Tibial nerve (tissue), 4 donors: ENCODE data around the gene KCNQ1. TPM values are rescaled to one million over a fixed set of nuclear protein-coding genes. Genes with fewer than 3 reads are reported as not detected.

ENCODE experiments used
- DNase-seq, 2 donors: peaks; one replicate each; pipeline ENCODE4 v3.0.0-alpha.2; 2019; ENCODE audit warnings: low spot score in 2 of 2
- H3K27ac ChIP-seq, 4 donors: fragments of 200-600 bp; sonication (generic) in 3 of 4; one replicate each; pipeline ENCODE4 v1.5.1; 2017 to 2019; ENCODE audit warnings: mild to moderate bottlenecking in 1 of 4
- H3K27me3 ChIP-seq, 2 donors: fragments of 200-600 bp; sonication (generic) in 1 of 2; one replicate each; pipeline versions ENCODE4 v1.5.1 to v1.6.0; 2017 to 2019
- H3K36me3 ChIP-seq, 3 donors: fragments of 200-600 bp; sonication (generic); one replicate each; pipeline ENCODE4 v1.5.1; 2018 to 2019
- H3K4me1 ChIP-seq, 4 donors: fragments of 200-600 bp; sonication (generic) in 3 of 4; one replicate each; pipeline ENCODE4 v1.5.1; 2017 to 2019
- H3K4me3 ChIP-seq, 4 donors: fragments of 200-600 bp; sonication (generic) in 3 of 4; one replicate each; pipeline ENCODE4 v1.5.1; 2017 to 2019; ENCODE audit warnings: mild to moderate bottlenecking in 1 of 4, moderate library complexity in 1 of 4
- H3K9me3 ChIP-seq, 4 donors: fragments of 200-600 bp; sonication (generic) in 3 of 4; one replicate each; pipeline ENCODE4 v1.5.1; 2017 to 2019
- EP300 ChIP-seq, 2 donors: sonication (generic); formaldehyde crosslinking; IDR thresholded peaks; one replicate each; pipeline ENCODE4 v1.6.1; 2017; ENCODE audit warnings: antibody characterized with exemption in 2 of 2, mild to moderate bottlenecking in 1 of 2
- POLR2A ChIP-seq, 2 donors: fragments of 450-650 bp; IDR thresholded peaks; one replicate each; pipeline ENCODE4 v1.6.1; 2017; ENCODE audit warnings: antibody characterized with exemption in 2 of 2, mild to moderate bottlenecking in 2 of 2, moderate library complexity in 2 of 2
- WGBS, 2 donors: methylation state at CpG; one replicate each; pipeline ENCODE4 v1.1.5; 2018; 5-methylcytosine and 5-hydroxymethylcytosine counted together
- total RNA-seq, 4 donors: library from RNA; depleted of rRNA; stranded (reverse); fragments of >200 nt; gene quantifications; one replicate each; pipeline ENCODE4 v1.1.0, GENCODE V29; 2016
- TF ChIP-seq, protein P1 (sequence below), 5 experiments: fragments of 200-600 bp in 3 of 5; fragments of 450-650 bp in 2 of 5; sonication (generic) in 3 of 5; IDR thresholded peaks; one replicate each; pipeline ENCODE4 v1.5.1; 2016 to 2019; ENCODE audit warnings: antibody characterized with exemption in 5 of 5, mild to moderate bottlenecking in 3 of 5, moderate library complexity in 2 of 5

The KCNQ1 gene
- total RNA-seq, 4 donors from 2014 or later = 3.5 to 11.4 (median 7.5) TPM

GRCh38 chr11:2664376-2664775, 219.6 kb downstream of the KCNQ1 start:
- DNase-seq = no peak
- Histone ChIP-seq H3K27ac (no peak overlapping the region), H3K9me3 (peaks cover 0 to 62% (median 7%) of the 10 kb centered on the region in 4 donors), H3K4me3 (no peak overlapping the region), H3K36me3 (peaks cover 0 to 54% (median 0%) of the 10 kb centered on the region in 3 donors), H3K27me3 (no peaks in the 10 kb centered on the region), H3K4me1 (no peaks in the 10 kb centered on the region)
- TF ChIP-seq EP300 (IDR thresholded peaks at IDR 0.05) (no peak), POLR2A (IDR thresholded peaks at IDR 0.05) (no peak)
- TF ChIP-seq, protein P1, sequence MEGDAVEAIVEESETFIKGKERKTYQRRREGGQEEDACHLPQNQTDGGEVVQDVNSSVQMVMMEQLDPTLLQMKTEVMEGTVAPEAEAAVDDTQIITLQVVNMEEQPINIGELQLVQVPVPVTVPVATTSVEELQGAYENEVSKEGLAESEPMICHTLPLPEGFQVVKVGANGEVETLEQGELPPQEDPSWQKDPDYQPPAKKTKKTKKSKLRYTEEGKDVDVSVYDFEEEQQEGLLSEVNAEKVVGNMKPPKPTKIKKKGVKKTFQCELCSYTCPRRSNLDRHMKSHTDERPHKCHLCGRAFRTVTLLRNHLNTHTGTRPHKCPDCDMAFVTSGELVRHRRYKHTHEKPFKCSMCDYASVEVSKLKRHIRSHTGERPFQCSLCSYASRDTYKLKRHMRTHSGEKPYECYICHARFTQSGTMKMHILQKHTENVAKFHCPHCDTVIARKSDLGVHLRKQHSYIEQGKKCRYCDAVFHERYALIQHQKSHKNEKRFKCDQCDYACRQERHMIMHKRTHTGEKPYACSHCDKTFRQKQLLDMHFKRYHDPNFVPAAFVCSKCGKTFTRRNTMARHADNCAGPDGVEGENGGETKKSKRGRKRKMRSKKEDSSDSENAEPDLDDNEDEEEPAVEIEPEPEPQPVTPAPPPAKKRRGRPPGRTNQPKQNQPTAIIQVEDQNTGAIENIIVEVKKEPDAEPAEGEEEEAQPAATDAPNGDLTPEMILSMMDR (IDR thresholded peaks at IDR 0.05) = no peak
- 76 to 78% methylated on average over 5 to 9 of the region's 9 CpGs for WGBS, 2 donors

- H3K9me3 ChIP-seq = peaks cover 0 to 56% (median 5%) of the 10 kb centered on the region in 4 donors
- H3K4me3 ChIP-seq = no peak overlapping the region
- TF ChIP-seq, protein P1 (IDR thresholded peaks at IDR 0.05) = no peak
- TF ChIP-seq POLR2A (IDR thresholded peaks at IDR 0.05) = no peak
- no peak for TF ChIP-seq EP300 (IDR thresholded peaks at IDR 0.05)
- peaks cover 0 to 60% (median 0%) of the 10 kb centered on the region in 3 donors for H3K36me3 ChIP-seq
- no peak overlapping the region for H3K27ac ChIP-seq
- DNase-seq = no peak
- WGBS, 2 donors = 86 to 87% methylated on average over 13 to 14 of the region's 14 CpGs
- H3K4me1 ChIP-seq = no peaks in the 10 kb centered on the region
- no peaks in the 10 kb centered on the region for H3K27me3 ChIP-seq
Observed at GRCh38 chr11:2664791-2665525, 220.2 kb downstream of the KCNQ1 start.

GRCh38 chr11:2665526-2666400, 221.0 kb downstream of the KCNQ1 start:
- H3K36me3 ChIP-seq = peaks cover 0 to 57% (median 0%) of the 10 kb centered on the region in 3 donors
- H3K9me3 ChIP-seq = peaks cover 0 to 48% (median under 1%) of the 10 kb centered on the region in 4 donors
- no peaks in the 10 kb centered on the region for H3K27me3 ChIP-seq
- TF ChIP-seq EP300 (IDR thresholded peaks at IDR 0.05) (no peak), POLR2A (IDR thresholded peaks at IDR 0.05) (no peak)
- TF ChIP-seq, protein P1 (IDR thresholded peaks at IDR 0.05) = no peak
- H3K27ac ChIP-seq = no peak overlapping the region
- H3K4me1 ChIP-seq = no peaks in the 10 kb centered on the region
- no peak for DNase-seq
- no peak overlapping the region for H3K4me3 ChIP-seq
- 86 to 93% methylated on average over 11 of the region's 11 CpGs for WGBS, 2 donors

DNA sequence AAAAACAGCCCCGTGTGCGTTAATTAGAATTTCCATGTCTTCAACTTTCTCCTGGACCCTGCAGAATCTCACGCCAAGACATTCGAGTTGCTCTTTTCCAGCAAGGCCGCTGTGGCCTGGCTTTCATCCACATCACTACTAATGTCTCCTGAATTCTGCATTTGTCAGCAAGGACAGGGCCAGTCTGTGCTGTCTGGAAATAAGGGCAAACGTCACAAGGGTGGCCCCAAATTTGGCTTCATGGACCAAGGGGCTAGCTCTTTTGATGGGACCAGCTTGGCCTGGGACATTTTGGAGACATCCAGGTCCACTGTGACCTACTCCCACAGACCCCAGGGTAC, 221.6 kb downstream of the KCNQ1 start:
- no peaks in the 10 kb centered on the region for H3K27me3 ChIP-seq
- no peaks in the 10 kb centered on the region for H3K4me1 ChIP-seq
- TF ChIP-seq, protein P1 (IDR thresholded peaks at IDR 0.05) = no peak
- TF ChIP-seq EP300 (IDR thresholded peaks at IDR 0.05) = no peak
- TF ChIP-seq POLR2A (IDR thresholded peaks at IDR 0.05) = no peak
- 79% methylated on average over 6 of the region's 6 CpGs for WGBS, 2 donors
- H3K27ac ChIP-seq = no peak overlapping the region
- H3K4me3 ChIP-seq = no peak overlapping the region
- peaks cover 0 to 57% (median 0%) of the 10 kb centered on the region in 3 donors for H3K36me3 ChIP-seq
- peak in 1 of 2 donors; percentile 25 for DNase-seq
- peaks cover 0 to 42% (median 0%) of the 10 kb centered on the region in 4 donors for H3K9me3 ChIP-seq
